SH-SY5Y (cell line): ENCODE measurements around the gene TFF2.

Experiments
- GATA2 ChIP-seq: IDR thresholded peaks from 2 replicates; pipeline ENCODE4 v1.6.1; 2011; ENCODE audit warnings: mild to moderate bottlenecking, low read depth, low read length
- GATA3 ChIP-seq: IDR thresholded peaks from 2 replicates; pipeline ENCODE4 v1.6.1; 2011; ENCODE audit warnings: low read depth, mild to moderate bottlenecking, low read length, moderate library complexity

DNA sequence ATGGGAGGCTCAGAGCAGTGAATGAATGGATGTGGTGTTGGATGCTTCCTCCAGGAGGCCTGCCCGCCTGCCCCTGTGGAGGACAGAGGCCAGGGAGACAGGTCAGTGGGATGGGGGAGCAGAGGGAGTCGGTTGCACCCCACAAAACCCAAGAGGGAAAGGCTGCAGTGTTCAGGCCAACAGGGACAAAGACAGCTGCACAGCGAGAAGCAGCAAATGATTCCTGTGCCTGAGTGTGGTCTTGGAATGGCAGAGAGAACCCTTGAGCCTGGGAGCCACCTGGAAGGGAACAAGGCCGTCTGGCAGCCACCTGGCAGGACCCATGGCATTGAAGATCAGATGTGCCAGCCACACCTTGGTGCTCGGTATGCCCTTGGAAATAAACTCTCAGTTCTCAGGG, 43.7 kb downstream of the TFF2 start:
- no peak for TF ChIP-seq GATA2
- no peak for TF ChIP-seq GATA3
